HG02840 (cell line): ENCODE measurements around the gene FOXL2.

Source experiments
- ATAC-seq: cut with Tn5 transposase; IDR thresholded peaks from one replicate; pipeline ENCODE4 v1.9.1; 2021; ENCODE audit warnings: mild to moderate bottlenecking, moderate library complexity, moderate number of reproducible peaks; ENCODE audit not compliant: unreplicated experiment, low FRiP score

Gene FOXL2

DNA sequence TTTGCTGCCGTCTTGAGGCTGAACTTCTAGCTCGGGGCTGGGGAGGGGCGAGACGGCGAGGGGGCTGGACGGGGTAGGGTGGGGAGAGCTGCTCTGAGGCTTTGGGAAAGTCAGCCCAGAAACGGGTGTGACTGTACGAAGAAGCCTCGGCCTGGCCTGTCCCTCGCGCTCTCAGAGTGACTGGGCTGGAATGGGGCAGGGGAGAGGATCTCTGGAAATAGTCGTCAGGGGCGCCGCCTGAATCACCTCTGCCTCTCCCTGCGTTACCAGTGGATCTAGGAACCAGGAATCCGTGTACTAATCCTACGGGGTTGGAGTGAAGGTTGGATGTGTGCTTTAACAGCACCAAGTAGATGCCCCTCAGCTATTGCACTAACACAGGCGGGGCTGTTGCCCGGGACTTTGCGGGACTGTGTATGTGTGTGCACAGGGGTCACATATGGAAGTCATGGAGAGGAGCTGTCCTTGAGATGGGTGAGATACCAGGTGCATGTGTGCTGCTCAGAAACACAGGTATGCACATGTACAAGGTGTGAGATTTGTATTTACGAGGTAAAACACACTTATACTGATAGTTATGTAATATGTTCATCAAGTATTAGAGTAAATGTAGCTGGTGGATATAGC, 671 bp upstream of the FOXL2 start:
- no peak for ATAC-seq

- ATAC-seq = no peak
Measured at GRCh38 chr3:138945709-138946662, 951 bp downstream of the FOXL2 start.

- no peak for ATAC-seq
Measured at GRCh38 chr3:138944929-138945708, 1.8 kb downstream of the FOXL2 start.

DNA sequence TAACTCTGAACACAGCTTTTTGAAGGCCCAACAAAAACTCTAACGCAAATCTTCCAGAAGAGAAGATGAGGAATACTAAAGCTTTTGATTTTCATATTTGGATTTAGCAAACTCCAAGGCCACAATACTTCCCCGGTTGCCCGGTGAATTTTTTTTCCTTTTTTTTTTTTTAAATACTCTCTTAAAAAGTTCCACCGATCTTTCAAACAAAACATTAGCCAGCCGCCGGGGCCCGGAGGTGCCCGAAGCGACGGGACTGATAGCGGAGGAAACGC, 2.3 kb downstream of the FOXL2 start:
- ATAC-seq = no peak

- ATAC-seq = no peak
Measured at GRCh38 chr3:138943724-138944653, 2.9 kb downstream of the FOXL2 start.

DNA sequence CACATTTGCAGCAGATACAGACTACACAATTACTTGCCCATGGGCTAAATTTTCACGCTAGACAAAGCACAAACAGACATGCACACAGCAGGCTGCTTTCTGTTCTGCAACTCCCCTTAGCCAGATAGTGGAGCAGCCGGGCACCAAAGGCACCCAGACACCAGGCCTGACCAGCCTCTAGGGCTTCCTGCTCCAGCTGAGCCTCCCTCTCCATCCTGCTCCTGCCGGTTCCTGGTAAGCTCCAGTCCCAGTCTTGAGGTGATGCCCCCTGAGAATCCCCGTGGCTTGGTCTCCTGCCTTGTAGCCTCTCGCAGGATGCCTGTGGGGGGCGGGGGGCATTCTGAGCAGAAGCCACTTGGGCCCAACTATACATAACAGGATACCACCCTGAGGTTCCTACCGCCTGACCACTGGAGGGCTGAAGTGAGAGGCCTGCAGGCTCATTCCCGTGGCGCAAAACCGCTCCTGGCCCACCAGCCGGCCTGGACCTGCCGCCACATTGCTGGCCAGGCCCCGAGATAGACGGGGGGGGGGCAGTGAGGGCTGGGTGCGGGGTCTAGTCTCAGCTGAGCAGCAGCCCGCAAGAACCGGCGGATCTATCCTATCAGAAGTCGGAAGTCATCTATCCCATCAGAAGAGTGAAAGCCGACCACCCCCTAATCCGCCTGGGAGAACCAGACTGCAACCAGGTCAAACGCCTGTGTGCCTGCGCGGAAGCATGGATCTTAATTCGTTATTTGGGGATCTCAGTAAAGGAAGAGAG, 3.9 kb downstream of the FOXL2 start:
- ATAC-seq = no peak

GRCh38 chr3:138942271-138942670, 4.7 kb downstream of the FOXL2 start:
- no peak for ATAC-seq

GRCh38 chr3:138941259-138941885, 5.6 kb downstream of the FOXL2 start:
- ATAC-seq = no peak

- ATAC-seq = no peak
Measured at GRCh38 chr3:138940446-138940845, 6.5 kb downstream of the FOXL2 start.

DNA sequence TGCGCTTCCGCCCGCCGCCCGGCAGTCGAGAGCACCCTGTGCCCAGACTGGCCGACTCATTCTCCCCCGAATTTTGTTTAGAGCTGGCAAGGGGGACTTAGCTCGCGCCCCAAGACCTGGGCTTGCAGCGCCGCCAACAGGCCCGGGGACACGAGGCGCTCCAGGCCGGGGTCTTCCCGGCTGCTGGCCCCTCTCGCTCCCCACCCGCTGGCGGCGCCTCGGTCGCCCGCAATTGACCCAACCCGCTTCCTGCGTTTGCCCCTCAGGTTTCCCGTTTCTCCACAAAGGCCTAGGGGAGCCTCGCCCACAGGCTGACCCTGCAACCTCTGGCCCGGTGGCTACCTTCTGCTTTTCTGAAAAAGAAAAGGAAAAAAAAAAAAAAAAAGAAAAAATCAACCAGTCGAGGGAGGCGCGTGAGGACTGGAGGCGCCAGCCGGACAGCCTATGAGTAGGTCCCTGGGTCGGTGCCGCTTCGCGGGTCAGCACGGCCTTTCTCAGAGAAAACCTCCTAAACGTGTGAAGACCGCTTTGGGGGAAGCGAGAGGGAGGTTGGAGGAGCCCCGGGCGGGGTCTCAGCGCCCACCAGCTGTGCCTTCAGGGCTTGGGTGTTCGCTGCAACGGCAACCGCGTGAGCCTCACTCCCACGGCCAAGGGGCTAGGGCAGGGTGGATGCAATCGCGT, 7.2 kb downstream of the FOXL2 start:
- no peak for ATAC-seq

DNA sequence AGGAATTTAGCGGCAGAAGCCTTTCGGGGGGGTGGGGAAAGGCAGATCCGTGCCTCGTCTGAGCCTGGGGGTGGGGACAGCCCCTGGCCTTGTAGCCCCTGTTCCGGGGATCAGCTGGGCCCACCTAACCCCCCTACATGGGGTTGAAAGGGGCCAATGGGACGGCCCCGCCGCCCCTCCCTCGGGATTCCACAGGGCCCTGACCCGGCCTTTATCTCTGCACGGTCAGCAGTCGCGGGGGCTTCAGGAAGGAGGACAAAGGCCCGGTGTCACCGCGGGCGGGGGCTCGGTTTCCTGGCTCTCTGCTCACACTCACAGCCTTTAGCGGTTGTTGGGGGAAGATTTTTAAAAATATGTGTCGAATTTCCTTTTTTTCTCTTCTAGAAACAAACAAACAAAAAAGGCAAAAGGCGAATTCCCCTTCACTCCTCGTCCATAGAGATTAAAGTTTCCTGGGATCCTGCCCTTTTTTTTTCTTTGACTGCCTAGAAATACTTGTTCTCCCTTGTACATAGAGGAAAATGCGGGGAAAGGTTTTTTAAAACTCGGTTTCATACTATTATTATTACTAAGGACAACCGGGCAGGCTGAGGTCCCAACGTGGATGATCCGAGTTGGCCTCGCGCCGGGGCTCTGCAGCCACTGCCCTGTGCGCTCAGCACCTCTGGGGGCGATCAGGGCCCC, 7.9 kb downstream of the FOXL2 start:
- ATAC-seq = no peak

- ATAC-seq = no peak
Measured at GRCh38 chr3:138938056-138938876, 8.7 kb downstream of the FOXL2 start.

GRCh38 chr3:138937690-138938055, 9.3 kb downstream of the FOXL2 start:
- no peak for ATAC-seq

DNA sequence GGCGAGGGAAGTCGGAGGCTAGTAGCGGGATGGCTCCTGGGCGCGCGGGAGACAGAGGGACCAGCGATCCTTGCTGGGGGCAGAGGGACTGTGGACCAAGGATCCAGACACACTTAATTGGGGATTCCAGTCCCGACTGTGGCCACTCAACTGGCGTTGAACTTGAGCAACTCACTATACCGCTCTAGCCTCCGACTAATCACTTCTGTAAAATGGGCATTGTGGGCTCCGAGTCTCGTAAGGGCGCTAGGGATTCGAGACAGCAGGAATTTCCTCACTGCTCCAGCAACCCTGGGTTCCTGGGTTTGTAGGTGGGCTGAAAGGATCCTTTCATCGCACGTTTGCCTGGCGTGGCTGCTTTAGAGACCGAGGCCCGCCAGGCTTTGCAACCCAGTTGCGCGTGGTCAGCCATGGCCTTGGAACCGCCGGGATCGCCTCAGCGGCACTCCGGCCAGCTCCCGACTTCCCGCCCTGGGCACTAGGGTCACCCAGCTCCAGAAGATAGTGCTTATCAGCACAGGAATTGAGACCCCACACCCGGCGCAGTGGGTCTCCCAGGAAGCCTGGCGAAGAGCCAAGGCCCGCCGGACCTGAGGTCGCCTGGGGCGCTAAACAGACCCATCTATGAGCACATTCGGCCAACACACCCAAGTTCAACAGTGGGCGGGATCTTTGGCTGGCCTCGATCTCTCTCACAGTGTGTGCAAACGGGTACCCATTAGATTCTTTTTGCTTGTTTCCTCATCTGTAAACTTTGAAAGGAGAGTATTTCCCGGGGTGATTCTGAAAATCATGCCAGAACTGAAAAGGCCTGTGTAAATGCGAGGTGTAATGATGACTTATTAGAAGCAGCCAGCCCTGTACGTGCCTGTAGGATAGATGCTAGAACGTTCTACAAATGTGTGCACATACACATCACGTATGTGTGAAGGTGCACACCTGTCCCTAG, 9.9 kb downstream of the FOXL2 start:
- no peak for ATAC-seq

DNA sequence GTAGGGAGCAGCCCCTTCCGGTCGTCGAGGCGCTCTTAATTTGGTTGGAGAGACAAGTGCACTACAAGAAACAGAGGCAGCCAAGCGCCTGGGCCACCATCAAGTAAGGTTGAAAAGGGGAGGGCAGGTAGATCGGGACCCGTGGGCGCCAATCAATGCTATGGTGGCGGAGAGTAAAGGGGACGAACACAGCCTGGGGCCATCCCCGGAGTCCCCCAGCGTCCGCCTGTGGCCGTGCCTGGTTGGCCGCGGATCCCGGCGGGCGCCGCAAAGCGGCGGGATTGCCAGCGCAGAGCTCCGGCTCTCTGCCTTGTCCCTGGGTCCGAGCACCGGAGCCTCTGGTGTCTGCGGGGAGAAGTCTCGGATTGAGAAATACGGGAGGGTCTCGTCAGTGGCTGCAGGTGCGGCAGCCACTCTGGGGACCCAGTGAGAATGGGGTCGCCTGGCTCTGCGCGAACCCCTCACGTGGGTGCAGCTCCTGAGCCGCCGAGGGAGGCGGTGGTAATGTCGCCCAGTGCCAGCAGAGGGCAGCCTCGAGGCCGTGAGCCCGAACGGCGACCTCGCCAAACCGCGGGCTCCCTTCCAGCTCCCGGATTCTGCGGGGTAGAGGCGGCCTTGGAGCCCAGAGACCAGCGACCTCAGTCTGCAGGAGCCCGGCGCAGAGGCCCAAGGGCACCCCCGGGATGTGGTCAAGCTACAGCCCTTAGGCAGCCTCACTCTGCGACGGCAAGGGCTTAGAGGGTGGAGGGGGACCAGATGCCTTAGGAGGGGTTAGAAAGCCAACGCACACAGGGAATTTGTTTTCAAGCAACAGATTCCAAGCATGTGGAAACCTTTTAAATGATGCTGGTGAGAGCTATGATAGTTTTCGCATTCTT, 10.8 kb downstream of the FOXL2 start:
- no peak for ATAC-seq
